Cortex of kidney (tissue), 1 donor: ENCODE measurements around the gene XDH.

Experiments
- DNase-seq: peaks from one replicate; lab custom pipeline; 2025; lab: John Stamatoyannopoulos, UW

The XDH gene

DNA sequence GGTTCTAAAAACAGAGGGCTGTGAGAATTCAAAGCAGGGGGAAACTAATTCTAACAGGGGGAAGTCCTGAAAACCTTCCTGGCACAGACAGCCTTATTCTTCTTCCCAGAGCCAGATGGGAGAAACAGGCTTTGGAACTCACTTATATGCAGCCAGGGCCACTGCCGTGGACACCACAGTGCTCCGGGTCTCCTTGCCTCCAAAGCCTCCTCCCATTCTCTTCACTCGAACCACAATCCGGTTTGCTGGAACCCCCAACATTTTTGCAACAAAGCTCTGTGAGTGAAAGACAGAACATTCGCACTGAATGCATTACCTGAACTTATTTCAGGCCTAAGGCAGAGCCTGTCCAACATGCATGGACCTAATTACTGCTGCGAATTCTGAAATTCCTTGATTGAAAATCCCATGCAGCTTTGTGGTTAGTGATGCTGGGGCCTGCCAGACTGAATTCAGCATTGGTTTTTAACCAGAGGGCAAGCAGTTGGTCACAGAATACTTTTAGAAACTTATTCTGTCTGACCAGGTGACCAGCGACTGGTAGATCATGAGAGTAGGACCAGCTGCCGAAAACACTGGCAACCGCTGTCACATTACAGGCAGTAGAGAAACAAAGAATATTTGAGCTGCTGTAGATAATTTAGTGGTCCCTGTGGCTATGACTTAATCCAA is 48.6 kb downstream of the XDH start:
- DNase-seq, result no peak

DNA sequence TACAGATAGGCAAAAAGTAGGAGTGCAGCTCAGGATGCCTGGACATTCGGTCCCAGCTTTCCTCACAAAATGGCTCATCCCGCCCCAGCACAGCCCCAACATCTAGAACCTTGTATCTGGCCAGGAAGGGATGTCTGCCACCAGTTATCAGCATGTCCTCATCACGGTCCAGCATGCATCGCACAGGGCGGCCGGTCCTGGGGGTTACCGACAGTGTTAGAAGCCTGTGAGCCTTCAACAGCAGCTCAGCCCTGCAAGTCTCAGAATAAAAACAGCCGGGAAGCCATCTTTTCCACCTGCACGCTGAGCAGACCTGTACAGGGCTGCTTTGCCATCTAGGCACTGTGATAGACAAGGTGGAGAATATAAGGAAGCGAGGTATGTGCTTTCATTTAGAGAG is 49.2 kb downstream of the XDH start:
- no peak for DNase-seq

DNA sequence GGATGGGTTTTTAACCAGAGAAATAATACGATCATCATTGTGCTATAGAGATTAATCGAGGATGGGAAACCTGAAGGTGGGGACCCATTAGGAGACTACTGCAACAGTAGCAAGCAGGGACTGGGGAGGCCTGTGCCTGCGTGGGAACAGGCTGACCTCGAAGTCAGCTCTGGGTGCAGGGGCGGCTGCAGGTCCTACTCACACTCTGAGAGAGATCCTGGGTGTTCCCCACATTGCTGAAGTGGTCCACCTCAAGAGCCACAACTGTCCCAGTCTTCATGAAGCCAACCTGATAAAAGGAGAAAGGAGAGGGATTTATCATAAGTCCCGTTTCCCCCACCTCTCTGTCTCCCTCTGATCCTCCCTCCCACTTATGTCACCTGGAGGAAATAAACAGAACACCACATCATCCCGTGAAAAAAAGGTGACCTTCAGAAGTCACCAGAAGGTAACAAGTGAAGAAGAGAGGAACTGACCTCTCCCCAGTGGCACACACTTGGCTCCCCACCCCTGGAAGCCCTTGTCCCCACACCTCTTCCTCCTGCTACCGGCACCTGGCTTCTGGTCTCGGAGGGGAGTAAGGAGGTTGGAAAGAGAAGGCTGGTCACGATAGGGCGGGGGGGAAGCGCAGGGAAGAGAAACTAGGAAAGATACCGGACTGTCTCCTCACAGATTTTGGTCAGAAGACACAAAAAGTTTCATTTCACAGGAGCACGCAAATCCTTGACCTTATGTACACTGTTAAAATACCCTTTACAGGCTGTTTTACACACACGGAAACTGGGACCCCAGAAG is 50.4 kb downstream of the XDH start:
- no peak for DNase-seq

DNA sequence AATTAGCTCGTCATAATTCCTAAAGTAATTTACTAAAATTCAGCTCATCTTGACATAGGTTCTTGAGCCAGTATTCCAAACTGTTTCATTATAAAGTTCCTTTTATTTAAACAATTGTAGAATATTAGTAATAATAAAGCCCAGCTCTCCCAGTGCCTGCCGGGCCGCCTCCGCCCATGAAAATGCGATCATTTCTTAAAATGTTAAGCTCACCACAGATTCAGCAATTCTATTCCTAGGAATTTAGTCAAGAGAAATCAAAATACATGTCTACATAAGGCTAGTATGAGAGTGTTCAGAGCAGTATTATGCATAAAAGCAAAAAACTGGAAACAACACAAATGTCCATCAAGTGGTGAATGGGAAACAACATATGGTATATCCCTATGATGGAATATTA is 52.0 kb downstream of the XDH start:
- no peak for DNase-seq

DNA sequence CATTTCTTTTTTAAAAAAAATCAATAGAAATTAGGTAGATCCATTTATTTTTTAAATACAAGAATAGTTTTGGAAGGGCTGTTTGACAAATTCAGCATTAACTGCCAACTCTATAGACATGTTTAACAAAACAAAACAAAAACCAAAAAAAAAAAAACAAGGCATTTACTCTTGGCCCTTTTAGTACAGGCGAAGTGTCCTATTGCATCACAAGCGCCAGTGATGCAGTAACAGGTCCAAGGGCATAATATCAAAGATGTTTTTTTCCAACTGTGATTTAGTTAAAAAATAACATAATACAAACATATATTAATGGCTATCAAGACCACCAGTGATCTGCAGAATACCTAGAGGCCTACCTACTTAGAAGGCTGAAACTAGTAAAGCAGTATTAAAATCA is 55.3 kb downstream of the XDH start:
- DNase-seq, result no peak

DNA sequence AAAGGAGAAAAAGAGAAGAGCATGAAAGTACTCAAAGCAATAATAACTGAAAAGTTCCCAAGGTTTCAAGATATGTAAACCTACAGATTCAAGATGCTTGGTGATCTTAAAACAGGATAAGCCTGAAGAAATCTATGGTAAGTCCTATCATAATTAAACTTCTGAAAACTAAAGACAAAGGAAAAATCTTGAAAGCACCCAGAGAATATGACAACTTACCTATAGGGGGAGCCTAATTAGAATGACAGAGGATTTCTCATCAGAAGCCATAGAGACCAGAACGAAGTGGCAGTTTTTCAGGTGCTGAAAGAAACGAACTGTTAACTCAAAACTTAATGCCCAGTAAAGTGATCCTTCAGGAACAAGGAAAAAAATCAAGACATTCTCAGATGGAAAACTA is 59.7 kb downstream of the XDH start:
- no peak for DNase-seq

DNA sequence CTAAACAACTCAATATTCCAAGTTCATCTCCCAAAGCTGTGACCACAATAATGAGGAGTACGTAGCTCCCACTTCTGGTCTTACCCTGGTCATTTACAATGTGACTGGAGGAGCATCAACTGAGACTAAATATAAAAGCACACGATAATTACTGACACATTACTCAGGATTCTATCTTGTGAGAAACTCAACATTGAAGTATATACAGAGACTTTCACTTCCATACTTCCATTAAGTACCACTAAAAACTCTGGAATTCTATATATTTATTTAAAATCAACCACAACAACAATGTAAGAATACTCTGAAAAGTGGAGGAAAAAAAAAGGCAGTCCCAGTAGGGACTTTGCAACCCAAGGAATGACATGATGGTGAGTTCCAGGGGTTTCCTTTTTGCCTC is 61.4 kb downstream of the XDH start:
- no peak for DNase-seq

DNA sequence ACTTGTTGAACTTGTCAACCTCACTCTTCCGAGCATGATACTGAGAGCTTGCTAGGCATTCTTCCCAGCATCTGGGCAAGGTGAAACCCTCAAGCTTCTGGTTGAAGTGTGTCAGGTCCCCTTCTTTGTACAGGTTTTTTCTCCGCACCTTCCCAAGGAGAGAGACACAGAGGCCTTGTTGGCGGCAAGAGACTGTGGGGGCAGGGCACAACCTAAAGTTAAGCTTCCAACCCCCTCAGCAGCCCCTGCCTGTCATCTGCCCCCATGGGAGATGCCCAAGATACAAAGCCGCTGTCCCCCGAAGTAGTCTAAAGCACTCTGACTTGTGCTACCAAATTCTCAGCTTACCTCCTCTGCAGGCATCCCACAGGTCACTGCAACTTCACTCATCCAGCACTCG is 64.9 kb downstream of the XDH start:
- no peak for DNase-seq

DNA sequence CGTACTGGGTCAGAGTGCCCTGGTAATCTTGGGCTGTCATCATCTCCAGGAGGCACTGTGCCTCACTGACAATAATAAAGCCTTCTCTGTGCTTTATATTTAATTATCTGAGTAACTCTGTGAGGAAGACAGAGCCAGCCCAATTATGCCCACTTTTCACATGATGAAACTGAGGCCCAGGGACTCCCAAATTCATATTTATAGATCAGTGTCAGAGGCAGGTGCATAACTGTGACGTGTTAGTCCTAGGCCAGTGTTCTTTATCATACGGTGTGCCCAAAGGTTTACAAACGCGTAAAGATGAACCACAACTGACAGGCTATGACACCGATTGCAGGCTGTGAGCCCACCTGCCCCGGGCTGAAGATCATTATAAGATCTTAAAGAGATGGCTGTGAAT is 65.4 kb downstream of the XDH start:
- DNase-seq, result no peak

DNA sequence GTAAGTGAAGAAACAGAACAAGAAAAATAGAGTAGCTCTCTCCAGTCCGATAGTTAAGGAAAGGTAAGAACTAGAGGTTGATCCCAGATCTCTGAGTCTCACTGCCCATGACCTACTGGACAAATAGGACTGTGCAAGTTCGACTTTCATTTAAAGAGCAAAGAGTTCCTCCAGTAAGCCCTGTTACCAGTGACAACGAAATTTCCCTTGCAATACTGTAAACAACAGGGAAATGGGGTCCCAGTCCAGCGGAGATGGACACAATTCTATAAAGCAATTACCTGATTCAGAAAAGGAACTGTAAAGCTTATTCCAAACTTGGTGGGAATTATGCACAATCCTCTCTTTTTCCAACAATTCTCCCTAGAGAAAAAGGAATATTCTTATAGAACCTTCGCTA is 65.9 kb downstream of the XDH start:
- DNase-seq, result no peak

DNA sequence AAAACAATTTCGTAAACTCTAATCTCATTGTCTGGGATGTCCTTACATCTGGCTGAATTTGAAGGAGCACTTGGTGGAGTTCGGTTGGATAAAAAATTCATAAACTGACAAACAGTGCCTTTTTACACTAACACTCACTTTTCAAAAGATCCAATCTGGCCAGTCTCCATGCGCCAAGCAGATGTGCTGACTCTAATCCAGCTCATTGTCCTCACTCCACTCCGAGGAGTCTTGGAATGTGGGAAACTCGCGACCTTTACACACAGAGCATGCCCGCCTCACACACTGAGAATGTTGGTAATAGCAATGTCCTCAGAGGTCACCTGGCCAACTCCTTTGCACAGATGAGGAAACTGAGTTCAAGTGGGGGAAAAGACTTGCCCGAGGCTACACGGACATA is 66.8 kb downstream of the XDH start:
- no peak for DNase-seq

DNA sequence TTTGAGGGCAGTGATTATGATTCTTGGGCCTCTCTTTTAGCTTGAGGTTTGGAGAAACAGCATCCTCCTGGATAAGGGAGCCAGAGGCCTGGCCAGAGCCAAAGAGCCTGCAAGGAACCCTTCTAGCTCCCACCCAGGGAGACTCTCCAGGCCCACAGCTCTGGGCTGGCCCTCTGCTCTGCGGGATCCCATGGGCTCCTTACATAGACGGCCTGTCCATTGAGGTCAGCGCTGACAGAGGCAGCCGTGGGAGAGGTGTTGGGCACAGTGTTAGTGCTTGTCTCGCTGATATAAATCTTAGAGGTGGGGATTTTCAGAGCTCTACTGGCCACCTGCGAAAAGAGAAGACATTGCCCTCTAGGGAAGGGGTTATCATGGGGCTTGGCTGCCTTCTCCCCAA is 67.2 kb downstream of the XDH start:
- DNase-seq, result no peak

DNA sequence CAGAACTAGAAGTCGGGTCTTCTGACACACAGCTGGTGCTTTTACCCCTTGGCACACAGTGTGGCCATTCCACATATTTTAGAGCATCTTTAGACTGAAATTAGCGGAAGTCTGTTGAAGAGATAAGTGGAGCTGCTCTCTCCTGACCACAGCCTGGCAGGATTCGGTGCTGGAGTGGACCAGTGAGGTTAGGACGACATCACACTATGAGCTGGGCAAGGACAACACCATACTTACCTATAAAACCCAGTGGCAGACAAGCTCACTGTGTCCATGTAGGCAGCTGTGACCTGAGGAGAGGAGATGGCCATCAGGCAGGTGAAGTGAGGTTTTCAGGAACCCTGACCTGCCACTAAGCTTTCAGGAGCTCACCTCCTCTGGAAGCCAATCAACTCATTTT is 70.1 kb downstream of the XDH start:
- no peak for DNase-seq

DNA sequence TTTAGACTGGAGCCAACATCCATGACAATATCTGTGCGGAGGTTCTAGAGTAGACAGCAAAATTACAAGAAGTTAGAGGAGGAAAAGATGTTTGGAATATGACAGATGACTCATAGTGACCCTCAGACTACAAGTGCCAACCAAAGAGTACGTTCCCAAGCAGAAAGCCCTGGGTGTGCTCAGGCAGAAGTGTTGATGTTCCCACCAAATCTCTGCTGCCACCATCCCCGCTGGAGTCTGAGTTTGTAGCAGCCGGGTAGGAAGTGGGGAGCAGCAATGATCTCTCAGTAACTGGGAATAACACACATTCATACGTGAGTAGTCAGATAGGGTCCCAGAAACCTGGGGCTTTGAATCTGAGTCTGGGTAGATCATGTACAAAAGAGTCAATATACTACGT is 73.2 kb downstream of the XDH start:
- DNase-seq, result no peak

DNA sequence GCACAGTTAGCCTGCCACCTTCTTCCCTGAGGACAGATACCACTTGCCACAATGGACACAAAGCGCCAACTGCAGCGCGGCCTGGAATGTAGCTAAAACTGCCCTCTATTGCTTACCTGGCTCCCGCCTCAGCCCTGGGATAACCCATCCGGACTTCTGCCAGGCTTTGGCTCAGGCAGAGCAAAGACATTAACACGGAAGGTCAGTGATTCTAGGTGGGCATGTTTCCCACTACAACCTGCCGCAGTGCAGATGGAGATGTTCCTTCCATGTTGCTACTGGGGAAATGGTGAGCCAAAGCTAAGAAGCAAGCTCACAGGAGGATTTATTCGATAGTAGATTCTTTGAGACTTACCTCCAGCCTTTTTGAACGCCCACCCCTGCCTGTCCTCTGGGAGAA is 74.8 kb downstream of the XDH start:
- no peak for DNase-seq

DNA sequence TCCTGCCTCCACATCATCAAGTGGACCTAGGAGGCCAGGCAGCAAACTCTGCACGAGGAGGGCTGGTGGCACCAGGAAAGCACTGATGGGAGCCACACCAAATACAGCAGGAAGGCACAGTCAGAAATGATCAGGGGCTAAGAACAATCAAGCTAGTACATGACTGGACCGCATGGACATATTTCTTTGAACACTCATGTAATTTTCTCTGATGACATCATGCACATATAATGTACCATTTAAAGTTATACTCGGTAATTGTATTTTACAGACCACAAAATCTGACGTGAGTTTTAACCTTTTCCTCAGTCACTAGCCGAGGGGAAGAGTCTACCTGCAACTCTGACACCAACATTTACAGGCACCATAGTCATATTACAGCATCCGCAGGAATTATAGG is 76.7 kb downstream of the XDH start:
- no peak for DNase-seq

DNA sequence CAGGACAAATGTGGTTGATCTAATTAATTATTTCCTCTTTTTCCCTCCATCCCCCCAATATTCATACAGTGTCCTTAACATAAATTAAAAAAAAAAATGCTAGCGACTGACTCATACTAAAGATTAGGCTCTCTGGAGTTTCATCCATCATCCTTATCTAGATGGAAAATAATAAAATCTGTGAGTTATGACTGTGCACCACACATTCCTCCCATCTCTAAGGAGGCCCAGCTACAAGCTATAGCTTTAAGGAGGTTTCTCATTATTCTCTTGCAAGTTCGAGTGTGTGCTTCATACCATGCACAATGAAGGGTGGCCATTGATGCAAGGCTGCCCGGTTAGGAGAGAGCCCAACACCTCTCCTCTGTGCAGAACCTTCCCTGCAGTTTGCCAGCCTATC is 77.3 kb downstream of the XDH start:
- DNase-seq, result no peak

DNA sequence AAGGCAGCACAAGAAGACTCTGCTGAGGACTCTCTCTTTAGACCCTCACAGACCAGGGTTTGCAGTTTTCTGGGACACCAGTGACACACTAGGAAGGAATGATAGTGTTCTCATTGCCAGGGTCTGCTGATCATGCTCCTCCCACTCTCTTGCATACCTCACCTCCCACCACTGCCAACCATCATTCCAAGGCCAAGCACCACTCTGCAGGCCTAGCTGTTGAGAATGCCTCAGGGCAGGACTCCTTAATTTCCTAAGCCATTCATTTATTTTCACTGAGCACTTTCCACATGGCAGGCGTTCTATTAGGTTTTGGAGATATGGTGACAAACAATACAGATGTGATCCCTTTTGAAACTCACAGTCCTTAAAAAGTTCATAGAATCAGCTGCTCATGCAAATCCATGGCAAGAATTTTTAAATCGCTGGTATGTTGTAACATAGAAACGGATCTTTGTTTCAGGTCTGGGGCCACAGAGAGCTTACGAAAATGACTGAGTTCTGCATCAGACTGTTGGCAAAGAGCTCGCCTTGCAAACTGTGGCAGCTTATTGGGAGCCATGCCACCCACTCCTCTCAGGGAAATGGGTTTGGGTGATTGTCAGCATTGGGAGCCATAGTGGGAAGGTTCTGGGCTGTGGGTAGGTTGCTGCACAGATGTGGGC is 78.5 kb downstream of the XDH start:
- DNase-seq, result no peak

DNA sequence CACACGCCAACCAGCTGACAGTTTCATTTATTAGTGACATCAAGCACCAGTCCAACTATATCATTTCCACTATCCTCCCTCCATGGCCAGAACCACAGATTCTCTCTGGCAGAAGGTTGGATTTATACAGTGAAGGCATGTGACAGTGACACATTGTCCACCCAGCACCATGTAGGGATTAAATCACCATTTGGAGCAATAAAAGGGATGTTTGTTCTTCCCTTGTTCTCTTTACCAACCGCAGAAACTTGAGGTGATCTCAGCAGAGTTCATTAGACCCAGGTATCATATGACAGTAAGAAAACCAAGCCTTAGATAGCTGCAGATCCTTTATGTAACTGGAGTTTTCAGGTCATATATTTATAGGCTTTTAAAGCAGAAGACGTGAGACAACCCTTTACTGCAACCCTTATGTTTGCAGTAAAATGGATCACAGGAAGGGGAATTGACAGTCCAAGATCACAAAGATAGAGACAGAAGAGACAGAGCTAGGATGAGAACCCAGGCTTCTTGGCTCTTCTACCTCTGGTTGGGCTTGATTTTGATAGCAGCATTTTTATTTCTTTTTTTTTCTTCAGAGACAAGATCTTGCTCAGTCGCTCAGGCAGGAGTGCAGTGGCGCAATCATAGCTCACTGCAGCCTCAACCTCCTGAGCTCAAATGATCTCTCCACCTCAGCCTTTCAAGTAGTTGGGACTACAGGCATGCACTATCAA is 80.1 kb downstream of the XDH start:
- no peak for DNase-seq

DNA sequence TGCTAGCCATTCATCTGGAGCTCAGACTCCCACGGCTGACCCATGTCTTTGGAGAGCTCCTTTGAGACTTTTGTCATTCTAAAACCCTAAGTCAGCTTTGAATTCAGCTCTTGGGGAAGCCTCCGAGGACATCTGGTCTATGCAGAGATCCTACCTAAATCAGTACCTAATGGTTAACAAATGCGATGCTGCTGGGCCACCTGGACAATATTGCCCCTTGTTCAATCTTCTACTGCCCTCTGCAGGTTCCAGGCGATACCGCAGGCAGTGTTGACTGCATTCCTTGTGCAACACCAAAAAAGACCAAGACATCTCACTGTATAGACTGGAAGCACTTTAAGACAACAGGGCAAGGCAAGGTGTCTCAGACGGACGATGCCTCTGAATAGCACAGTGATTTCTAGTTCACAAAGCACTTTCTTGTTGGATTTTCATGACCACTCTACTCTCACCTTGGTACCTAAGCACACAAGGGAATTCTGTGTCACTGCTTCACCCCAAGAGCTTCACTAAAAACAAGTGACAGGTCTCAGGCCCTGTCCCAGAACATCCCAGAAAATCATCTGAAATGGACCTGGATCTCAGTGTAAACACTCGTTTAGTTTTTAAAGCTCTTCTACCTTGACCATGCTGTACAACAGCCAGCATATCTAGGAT is 80.9 kb downstream of the XDH start:
- DNase-seq, result no peak

DNA sequence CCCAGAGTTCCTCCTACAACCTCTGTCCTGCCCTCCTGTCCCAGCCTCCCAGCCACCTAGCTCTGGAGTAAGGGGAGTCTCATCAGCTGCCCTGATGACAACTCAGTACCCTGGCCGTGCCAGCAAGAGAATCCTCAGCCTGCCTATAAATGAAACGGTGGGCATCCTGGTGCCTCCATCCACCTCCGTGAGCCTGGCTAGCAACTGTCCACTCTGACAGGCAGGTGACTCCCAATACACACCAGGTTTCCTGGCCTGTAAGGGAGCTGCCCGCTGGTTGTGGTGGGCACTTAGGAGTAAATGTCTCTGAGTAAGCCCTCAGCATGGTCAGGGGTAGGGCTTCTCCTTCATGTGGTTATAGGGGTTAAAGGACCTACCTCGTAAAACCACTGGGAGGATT is 81.5 kb downstream of the XDH start:
- no peak for DNase-seq

DNA sequence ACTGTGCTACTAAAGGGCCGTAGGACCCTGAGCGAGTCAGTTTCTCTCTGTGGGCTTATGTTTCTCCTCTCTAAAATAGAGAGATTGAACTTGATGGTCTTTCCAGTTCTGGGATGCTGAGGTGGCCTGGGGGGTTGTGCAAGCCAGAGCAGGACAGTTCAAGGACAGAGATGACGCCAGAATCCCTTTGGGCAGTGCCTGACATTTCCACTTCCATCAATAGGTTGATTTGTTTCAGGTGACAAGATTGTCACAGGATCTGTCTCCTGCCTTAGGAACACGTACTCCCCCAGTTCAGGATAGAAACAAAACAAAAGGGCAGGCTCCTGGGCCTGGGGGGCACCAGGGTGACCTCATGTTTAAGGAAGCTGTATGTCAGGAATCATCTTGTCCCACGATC is 82.0 kb downstream of the XDH start:
- no peak for DNase-seq
